ENCODE results near the gene GCDH.
"Not testable (repeated sequence)": the region's sequence is repeated elsewhere in the genome, so short reads cannot be mapped to it uniquely, and the experiment has no call there.

GCDH gene

GRCh38 chr19:12890787-12891552 lies at the start of gene GCDH:
Gene GCDH, plus strand, starts transcription at chr19:12891160. Its CDS starts 145 bp downstream, at chr19:12891305.
- peaks cover 0 to 16% of the 10 kb centered on the region in 2 donors for H3K36me3 ChIP-seq (ENCODE audit: control insufficient read depth in 2 of 2, insufficient read depth in 2 of 2, low read length in 2 of 2)
- H3K9ac ChIP-seq (ENCODE audit: low read depth in 1 of 2, low read length in 2 of 2), result peak within 1 kb of the TSS; percentile 63 to 79
- peak within 1 kb of the TSS; percentile 38 to 74 for H3K27ac ChIP-seq (ENCODE audit: low read depth in 2 of 2, low read length in 2 of 2)
- peak within 1 kb of the TSS; percentile 85 to 94 for H3K4me3 ChIP-seq (ENCODE audit: low read length in 2 of 2)
- H3K9me3 ChIP-seq (ENCODE audit: control insufficient read depth in 2 of 2, low read length in 2 of 2), result no peaks in the 10 kb centered on the region
- H3K4me1 ChIP-seq (ENCODE audit: control insufficient read depth in 2 of 2, insufficient read depth in 2 of 2, low read length in 2 of 2), result peaks cover 10 to 12% of the 10 kb centered on the region in 2 donors
- H3K27me3 ChIP-seq (ENCODE audit: control insufficient read depth in 2 of 2, insufficient read depth in 2 of 2, low read length in 2 of 2), result no peaks in the 10 kb centered on the region

GRCh38 chr19:12842511-12842910 lies 48.4 kb upstream of the GCDH start:
- H3K4me1 ChIP-seq (ENCODE audit: control insufficient read depth in 2 of 2, insufficient read depth in 2 of 2, low read length in 2 of 2), result peaks cover 7% of the 10 kb centered on the region in 2 donors
- H3K27ac ChIP-seq (ENCODE audit: low read depth in 2 of 2, low read length in 2 of 2), result no peak overlapping the region
- no peak overlapping the region for H3K4me3 ChIP-seq (ENCODE audit: low read length in 2 of 2)
- no peaks in the 10 kb centered on the region for H3K9me3 ChIP-seq (ENCODE audit: control insufficient read depth in 2 of 2, low read length in 2 of 2)
- H3K27me3 ChIP-seq (ENCODE audit: control insufficient read depth in 2 of 2, insufficient read depth in 2 of 2, low read length in 2 of 2), result peaks cover 54 to 58% of the 10 kb centered on the region in 2 donors
- H3K9ac ChIP-seq (ENCODE audit: low read depth in 1 of 2, low read length in 2 of 2), result no peak overlapping the region
- no peaks in the 10 kb centered on the region for H3K36me3 ChIP-seq (ENCODE audit: control insufficient read depth in 2 of 2, insufficient read depth in 2 of 2, low read length in 2 of 2)

- Histone ChIP-seq H3K4me1 (ENCODE audit: control insufficient read depth in 2 of 2, insufficient read depth in 2 of 2, low read length in 2 of 2) (peaks cover 6 to 7% of the 10 kb centered on the region in 2 donors), H3K9me3 (ENCODE audit: control insufficient read depth in 2 of 2, low read length in 2 of 2) (no peaks in the 10 kb centered on the region), H3K9ac (ENCODE audit: low read depth in 1 of 2, low read length in 2 of 2) (no peak overlapping the region), H3K27me3 (ENCODE audit: control insufficient read depth in 2 of 2, insufficient read depth in 2 of 2, low read length in 2 of 2) (peaks cover 47 to 52% of the 10 kb centered on the region in 2 donors), H3K4me3 (ENCODE audit: low read length in 2 of 2) (no peak overlapping the region), H3K27ac (ENCODE audit: low read depth in 2 of 2, low read length in 2 of 2) (no peak overlapping the region), H3K36me3 (ENCODE audit: control insufficient read depth in 2 of 2, insufficient read depth in 2 of 2, low read length in 2 of 2) (no peaks in the 10 kb centered on the region)
Measured at GRCh38 chr19:12843328-12843727, 47.6 kb upstream of the GCDH start.

GRCh38 chr19:12843999-12844732 lies 46.8 kb upstream of the GCDH start:
- peaks cover 4 to 7% of the 10 kb centered on the region in 2 donors for H3K4me1 ChIP-seq (ENCODE audit: control insufficient read depth in 2 of 2, insufficient read depth in 2 of 2, low read length in 2 of 2)
- no peaks in the 10 kb centered on the region for H3K36me3 ChIP-seq (ENCODE audit: control insufficient read depth in 2 of 2, insufficient read depth in 2 of 2, low read length in 2 of 2)
- H3K9ac ChIP-seq (ENCODE audit: low read depth in 1 of 2, low read length in 2 of 2), result no peak overlapping the region
- H3K27ac ChIP-seq (ENCODE audit: low read depth in 2 of 2, low read length in 2 of 2), result no peak overlapping the region
- H3K27me3 ChIP-seq (ENCODE audit: control insufficient read depth in 2 of 2, insufficient read depth in 2 of 2, low read length in 2 of 2), result peaks cover 41 to 49% of the 10 kb centered on the region in 2 donors
- no peaks in the 10 kb centered on the region for H3K9me3 ChIP-seq (ENCODE audit: control insufficient read depth in 2 of 2, low read length in 2 of 2)
- no peak overlapping the region for H3K4me3 ChIP-seq (ENCODE audit: low read length in 2 of 2)

- H3K4me3 ChIP-seq (ENCODE audit: low read length in 2 of 2); H3K36me3 ChIP-seq (ENCODE audit: control insufficient read depth in 2 of 2, insufficient read depth in 2 of 2, low read length in 2 of 2); H3K4me1 ChIP-seq (ENCODE audit: control insufficient read depth in 2 of 2, insufficient read depth in 2 of 2, low read length in 2 of 2); H3K9me3 ChIP-seq (ENCODE audit: control insufficient read depth in 2 of 2, low read length in 2 of 2); H3K27ac ChIP-seq (ENCODE audit: low read depth in 2 of 2, low read length in 2 of 2); H3K9ac ChIP-seq (ENCODE audit: low read depth in 1 of 2, low read length in 2 of 2): not testable (repeated sequence)
- H3K27me3 ChIP-seq (ENCODE audit: control insufficient read depth in 2 of 2, insufficient read depth in 2 of 2, low read length in 2 of 2), result peaks cover 23 to 26% of the 10 kb centered on the region in 2 donors
Measured at GRCh38 chr19:12846613-12847012, 44.3 kb upstream of the GCDH start.

GRCh38 chr19:12847159-12848139 lies 43.5 kb upstream of the GCDH start:
- Histone ChIP-seq H3K27ac (ENCODE audit: low read depth in 2 of 2, low read length in 2 of 2) (no peak overlapping the region), H3K4me3 (ENCODE audit: low read length in 2 of 2) (peak overlapping the region in 1 of 2 donors; percentile 41), H3K9me3 (ENCODE audit: control insufficient read depth in 2 of 2, low read length in 2 of 2) (no peaks in the 10 kb centered on the region), H3K36me3 (ENCODE audit: control insufficient read depth in 2 of 2, insufficient read depth in 2 of 2, low read length in 2 of 2) (no peaks in the 10 kb centered on the region), H3K9ac (ENCODE audit: low read depth in 1 of 2, low read length in 2 of 2) (no peak overlapping the region), H3K4me1 (ENCODE audit: control insufficient read depth in 2 of 2, insufficient read depth in 2 of 2, low read length in 2 of 2) (peaks cover 0 to 3% of the 10 kb centered on the region in 2 donors), H3K27me3 (ENCODE audit: control insufficient read depth in 2 of 2, insufficient read depth in 2 of 2, low read length in 2 of 2) (peaks cover 18 to 22% of the 10 kb centered on the region in 2 donors)

- Histone ChIP-seq H3K36me3 (ENCODE audit: control insufficient read depth in 2 of 2, insufficient read depth in 2 of 2, low read length in 2 of 2) (no peaks in the 10 kb centered on the region), H3K9ac (ENCODE audit: low read depth in 1 of 2, low read length in 2 of 2) (no peak overlapping the region), H3K4me3 (ENCODE audit: low read length in 2 of 2) (no peak overlapping the region), H3K27ac (ENCODE audit: low read depth in 2 of 2, low read length in 2 of 2) (no peak overlapping the region), H3K9me3 (ENCODE audit: control insufficient read depth in 2 of 2, low read length in 2 of 2) (no peaks in the 10 kb centered on the region), H3K27me3 (ENCODE audit: control insufficient read depth in 2 of 2, insufficient read depth in 2 of 2, low read length in 2 of 2) (no peaks in the 10 kb centered on the region), H3K4me1 (ENCODE audit: control insufficient read depth in 2 of 2, insufficient read depth in 2 of 2, low read length in 2 of 2) (no peaks in the 10 kb centered on the region)
Measured at GRCh38 chr19:12856653-12857052, 34.3 kb upstream of the GCDH start.

- Histone ChIP-seq H3K4me1 (ENCODE audit: control insufficient read depth in 2 of 2, insufficient read depth in 2 of 2, low read length in 2 of 2) (no peaks in the 10 kb centered on the region), H3K4me3 (ENCODE audit: low read length in 2 of 2) (no peak overlapping the region), H3K9me3 (ENCODE audit: control insufficient read depth in 2 of 2, low read length in 2 of 2) (no peaks in the 10 kb centered on the region), H3K27ac (ENCODE audit: low read depth in 2 of 2, low read length in 2 of 2) (no peak overlapping the region), H3K36me3 (ENCODE audit: control insufficient read depth in 2 of 2, insufficient read depth in 2 of 2, low read length in 2 of 2) (no peaks in the 10 kb centered on the region), H3K9ac (ENCODE audit: low read depth in 1 of 2, low read length in 2 of 2) (no peak overlapping the region), H3K27me3 (ENCODE audit: control insufficient read depth in 2 of 2, insufficient read depth in 2 of 2, low read length in 2 of 2) (no peaks in the 10 kb centered on the region)
Measured at GRCh38 chr19:12858041-12858928, 32.7 kb upstream of the GCDH start.

- H3K36me3 ChIP-seq (ENCODE audit: control insufficient read depth in 2 of 2, insufficient read depth in 2 of 2, low read length in 2 of 2), result no peaks in the 10 kb centered on the region
- no peaks in the 10 kb centered on the region for H3K27me3 ChIP-seq (ENCODE audit: control insufficient read depth in 2 of 2, insufficient read depth in 2 of 2, low read length in 2 of 2)
- no peak overlapping the region for H3K27ac ChIP-seq (ENCODE audit: low read depth in 2 of 2, low read length in 2 of 2)
- H3K4me3 ChIP-seq (ENCODE audit: low read length in 2 of 2), result no peak overlapping the region
- no peaks in the 10 kb centered on the region for H3K4me1 ChIP-seq (ENCODE audit: control insufficient read depth in 2 of 2, insufficient read depth in 2 of 2, low read length in 2 of 2)
- no peaks in the 10 kb centered on the region for H3K9me3 ChIP-seq (ENCODE audit: control insufficient read depth in 2 of 2, low read length in 2 of 2)
- no peak overlapping the region for H3K9ac ChIP-seq (ENCODE audit: low read depth in 1 of 2, low read length in 2 of 2)
Measured at GRCh38 chr19:12859546-12859945, 31.4 kb upstream of the GCDH start.

Measured in mucosa of rectum (tissue), 2 donors.